Type B pancreatic cell (in vitro differentiated cells): Measurements from ENCODE around the gene GMPR. TPM values are rescaled to one million over a fixed set of nuclear protein-coding genes. Genes with fewer than 3 reads are reported as not detected.

Experiments
- DNase-seq: peaks from one replicate; pipeline ENCODE4 v3.0.0; 2021; ENCODE audit warnings: mixed read lengths; ENCODE audit not compliant: unreplicated experiment; ENCODE audit errors: extremely low spot score
- H3K27ac Mint-ChIP-seq: 2 replicates; pipeline ENCODE4 v1.8.0; 2021; ENCODE audit warnings: mild to moderate bottlenecking, mixed read lengths
- H3K27me3 Mint-ChIP-seq: 2 replicates; pipeline ENCODE4 v1.8.0; 2021; ENCODE audit warnings: mixed read lengths
- H3K36me3 Mint-ChIP-seq: 2 replicates; pipeline ENCODE4 v1.8.0; 2021; ENCODE audit warnings: mixed read lengths
- H3K4me1 Mint-ChIP-seq: one replicate; pipeline ENCODE4 v1.8.0; 2021; ENCODE audit warnings: mixed read lengths; ENCODE audit not compliant: unreplicated experiment
- H3K4me3 Mint-ChIP-seq: 2 replicates; pipeline ENCODE4 v1.8.0; 2021; ENCODE audit warnings: mild to moderate bottlenecking, mixed read lengths
- H3K9me3 Mint-ChIP-seq: 2 replicates; pipeline ENCODE4 v1.8.0; 2021; ENCODE audit warnings: mixed read lengths
- CTCF ChIP-seq: fragments of 200-600 bp; sonication (generic); conservative IDR thresholded peaks from 2 replicates; pipeline ENCODE4 v1.5.0; 2021; ENCODE audit warnings: antibody characterized with exemption, mild to moderate bottlenecking
- total RNA-seq: library from RNA; stranded (reverse); gene quantifications from 2 replicates; pipeline ENCODE4 v1.2.1, GENCODE V29; 2021; ENCODE audit warnings: low replicate concordance

The GMPR gene
- total RNA-seq, 1 donor from 2014 or later, result 3.8 TPM

GRCh38 chr6:16251706-16252105, 13.3 kb downstream of the GMPR start:
- H3K27me3 Mint-ChIP-seq, result peaks cover 8% of the 10 kb centered on the region
- TF ChIP-seq CTCF, result no peak
- DNase-seq, result no peak
- no peaks in the 10 kb centered on the region for H3K4me1 Mint-ChIP-seq
- H3K4me3 Mint-ChIP-seq, result no peak overlapping the region
- H3K9me3 Mint-ChIP-seq, result no peaks in the 10 kb centered on the region
- H3K36me3 Mint-ChIP-seq, result no peaks in the 10 kb centered on the region
- no peak overlapping the region for H3K27ac Mint-ChIP-seq

- no peaks in the 10 kb centered on the region for H3K36me3 Mint-ChIP-seq
- H3K9me3 Mint-ChIP-seq, result no peaks in the 10 kb centered on the region
- no peak for TF ChIP-seq CTCF
- H3K27me3 Mint-ChIP-seq, result peaks cover 7% of the 10 kb centered on the region
- no peak overlapping the region for H3K4me3 Mint-ChIP-seq
- DNase-seq, result no peak
- H3K4me1 Mint-ChIP-seq, result no peaks in the 10 kb centered on the region
- H3K27ac Mint-ChIP-seq, result no peak overlapping the region
Observed at GRCh38 chr6:16252686-16253299, 14.4 kb downstream of the GMPR start.

- Mint-ChIP-seq H3K4me3 (no peak overlapping the region), H3K9me3 (no peaks in the 10 kb centered on the region), H3K27ac (no peak overlapping the region), H3K4me1 (peaks cover 7% of the 10 kb centered on the region), H3K27me3 (peaks cover 7% of the 10 kb centered on the region), H3K36me3 (no peaks in the 10 kb centered on the region)
- no peak for TF ChIP-seq CTCF
- no peak for DNase-seq
Observed at GRCh38 chr6:16253399-16254144, 15.2 kb downstream of the GMPR start.

GRCh38 chr6:16254535-16254934, 16.1 kb downstream of the GMPR start:
- Mint-ChIP-seq H3K4me3 (no peak overlapping the region), H3K9me3 (no peaks in the 10 kb centered on the region), H3K36me3 (no peaks in the 10 kb centered on the region), H3K27ac (no peak overlapping the region), H3K27me3 (peaks cover 9% of the 10 kb centered on the region), H3K4me1 (peaks cover 16% of the 10 kb centered on the region)
- no peak for TF ChIP-seq CTCF
- no peak for DNase-seq

DNA sequence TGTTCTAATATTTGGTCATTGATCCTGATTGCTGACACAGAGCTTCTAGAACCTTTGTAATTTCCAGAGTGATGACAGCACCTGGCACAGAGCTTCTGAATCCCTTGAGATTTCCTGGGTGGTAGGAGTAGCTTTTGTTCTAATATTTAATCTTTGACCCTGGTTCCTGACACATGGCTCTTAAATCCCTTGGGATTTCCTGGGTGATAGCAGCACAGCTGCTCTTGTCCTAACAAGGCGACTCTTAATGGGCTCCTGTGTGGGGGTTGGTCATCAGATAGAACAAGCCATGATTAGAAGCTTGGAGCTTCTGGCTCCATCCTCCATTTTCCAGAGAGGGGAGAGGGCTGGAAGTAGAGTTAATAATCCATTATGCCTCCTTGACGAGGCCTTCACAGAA, 18.4 kb downstream of the GMPR start:
- Mint-ChIP-seq H3K4me3 (no peak overlapping the region), H3K9me3 (no peaks in the 10 kb centered on the region), H3K4me1 (peaks cover 17% of the 10 kb centered on the region), H3K27ac (no peak overlapping the region), H3K27me3 (peaks cover 10% of the 10 kb centered on the region), H3K36me3 (no peaks in the 10 kb centered on the region)
- DNase-seq, result no peak
- no peak for TF ChIP-seq CTCF
